ENCODE data around the gene TMEM139.
"Not testable (repeated sequence)": the region's sequence is repeated elsewhere in the genome, so short reads cannot be mapped to it uniquely, and the experiment has no call there.

TMEM139 gene

DNA sequence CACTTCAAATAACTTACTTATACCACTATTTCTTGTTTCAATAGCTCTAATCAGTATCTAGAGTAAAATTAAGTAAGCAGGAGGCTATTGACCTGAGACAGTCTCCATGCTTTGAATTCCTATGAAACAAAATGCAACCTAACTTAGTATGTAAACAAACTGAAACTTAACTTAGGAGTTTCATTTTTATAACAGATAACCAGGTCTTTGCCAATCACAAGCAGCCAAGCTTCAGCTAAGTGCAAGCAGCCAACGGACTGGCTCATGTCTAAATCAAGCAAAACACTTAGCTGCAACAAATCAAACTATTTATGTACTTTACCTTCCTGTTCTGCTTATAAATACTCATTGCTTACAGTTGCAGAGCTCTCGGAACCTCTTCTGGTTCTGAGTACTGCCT, 25.9 kb upstream of the TMEM139 start:
- Histone ChIP-seq H3K4me1 (ENCODE audit: control insufficient read depth in 1 of 2, insufficient read depth in 1 of 2, low read depth in 1 of 2, low read length in 1 of 2) (peaks cover 6 to 8% of the 10 kb centered on the region in 2 experiments), H3K27me3 (no peaks in the 10 kb centered on the region), H3K36me3 (no peaks in the 10 kb centered on the region), H3K27ac (no peak overlapping the region), H3K9me3 (no peaks in the 10 kb centered on the region), H3K4me3 (ENCODE audit: low read depth in 1 of 2, low read length in 1 of 2) (no peak overlapping the region)
- TF ChIP-seq, protein P1, sequence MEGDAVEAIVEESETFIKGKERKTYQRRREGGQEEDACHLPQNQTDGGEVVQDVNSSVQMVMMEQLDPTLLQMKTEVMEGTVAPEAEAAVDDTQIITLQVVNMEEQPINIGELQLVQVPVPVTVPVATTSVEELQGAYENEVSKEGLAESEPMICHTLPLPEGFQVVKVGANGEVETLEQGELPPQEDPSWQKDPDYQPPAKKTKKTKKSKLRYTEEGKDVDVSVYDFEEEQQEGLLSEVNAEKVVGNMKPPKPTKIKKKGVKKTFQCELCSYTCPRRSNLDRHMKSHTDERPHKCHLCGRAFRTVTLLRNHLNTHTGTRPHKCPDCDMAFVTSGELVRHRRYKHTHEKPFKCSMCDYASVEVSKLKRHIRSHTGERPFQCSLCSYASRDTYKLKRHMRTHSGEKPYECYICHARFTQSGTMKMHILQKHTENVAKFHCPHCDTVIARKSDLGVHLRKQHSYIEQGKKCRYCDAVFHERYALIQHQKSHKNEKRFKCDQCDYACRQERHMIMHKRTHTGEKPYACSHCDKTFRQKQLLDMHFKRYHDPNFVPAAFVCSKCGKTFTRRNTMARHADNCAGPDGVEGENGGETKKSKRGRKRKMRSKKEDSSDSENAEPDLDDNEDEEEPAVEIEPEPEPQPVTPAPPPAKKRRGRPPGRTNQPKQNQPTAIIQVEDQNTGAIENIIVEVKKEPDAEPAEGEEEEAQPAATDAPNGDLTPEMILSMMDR (IDR thresholded peaks at IDR 0.05), result no peak

DNA sequence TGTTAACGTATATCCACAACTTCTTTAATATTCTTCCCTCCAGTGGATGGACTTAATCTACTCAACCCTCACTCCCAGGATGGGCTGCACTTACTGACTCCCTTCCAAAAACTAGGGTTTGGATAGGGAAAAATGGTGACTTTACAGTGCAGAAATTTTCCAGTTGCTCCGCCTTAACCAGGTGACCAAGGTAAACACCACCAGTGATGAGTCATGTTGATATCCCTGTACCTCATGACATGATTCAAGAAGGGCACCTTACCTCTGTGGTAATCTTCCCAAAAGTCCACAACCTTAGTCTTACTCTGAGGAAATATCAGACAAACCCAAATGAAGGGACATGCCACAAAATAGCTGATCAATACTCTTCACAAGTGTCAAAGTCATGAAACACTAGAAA, 25.0 kb upstream of the TMEM139 start:
- no peaks in the 10 kb centered on the region for H3K27me3 ChIP-seq
- H3K9me3 ChIP-seq, result no peaks in the 10 kb centered on the region
- peaks cover 16 to 18% of the 10 kb centered on the region in 2 experiments for H3K4me1 ChIP-seq (ENCODE audit: control insufficient read depth in 1 of 2, insufficient read depth in 1 of 2, low read depth in 1 of 2, low read length in 1 of 2)
- H3K27ac ChIP-seq, result no peak overlapping the region
- no peak overlapping the region for H3K4me3 ChIP-seq (ENCODE audit: low read depth in 1 of 2, low read length in 1 of 2)
- TF ChIP-seq, protein P1 (IDR thresholded peaks at IDR 0.05), result no peak
- H3K36me3 ChIP-seq, result no peaks in the 10 kb centered on the region

DNA sequence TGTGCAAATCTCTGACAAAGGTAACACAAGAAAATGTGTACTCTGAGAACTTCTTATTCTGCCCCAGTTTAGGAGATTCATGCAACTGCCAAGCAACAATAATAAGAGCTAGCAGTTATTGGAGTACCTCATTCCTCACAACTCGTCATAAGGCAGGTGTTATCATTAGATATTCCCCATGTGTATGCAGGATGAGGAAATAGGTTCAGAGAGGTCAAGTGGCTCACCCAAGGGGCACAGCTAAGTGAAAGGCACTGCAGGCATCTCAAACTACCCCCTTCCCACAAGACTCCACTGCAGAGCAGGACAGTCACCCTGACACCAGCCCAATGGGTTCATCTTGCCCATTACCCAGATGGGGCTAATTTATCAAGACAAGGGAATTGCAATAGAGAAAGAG, 22.9 kb upstream of the TMEM139 start:
- TF ChIP-seq, protein P1 (IDR thresholded peaks at IDR 0.05), result no peak
- Histone ChIP-seq H3K4me3 (ENCODE audit: low read depth in 1 of 2, low read length in 1 of 2) (no peak overlapping the region), H3K9me3 (no peaks in the 10 kb centered on the region), H3K27me3 (no peaks in the 10 kb centered on the region), H3K36me3 (no peaks in the 10 kb centered on the region), H3K27ac (no peak overlapping the region), H3K4me1 (ENCODE audit: control insufficient read depth in 1 of 2, insufficient read depth in 1 of 2, low read depth in 1 of 2, low read length in 1 of 2) (peaks cover 20 to 22% of the 10 kb centered on the region in 2 experiments)

DNA sequence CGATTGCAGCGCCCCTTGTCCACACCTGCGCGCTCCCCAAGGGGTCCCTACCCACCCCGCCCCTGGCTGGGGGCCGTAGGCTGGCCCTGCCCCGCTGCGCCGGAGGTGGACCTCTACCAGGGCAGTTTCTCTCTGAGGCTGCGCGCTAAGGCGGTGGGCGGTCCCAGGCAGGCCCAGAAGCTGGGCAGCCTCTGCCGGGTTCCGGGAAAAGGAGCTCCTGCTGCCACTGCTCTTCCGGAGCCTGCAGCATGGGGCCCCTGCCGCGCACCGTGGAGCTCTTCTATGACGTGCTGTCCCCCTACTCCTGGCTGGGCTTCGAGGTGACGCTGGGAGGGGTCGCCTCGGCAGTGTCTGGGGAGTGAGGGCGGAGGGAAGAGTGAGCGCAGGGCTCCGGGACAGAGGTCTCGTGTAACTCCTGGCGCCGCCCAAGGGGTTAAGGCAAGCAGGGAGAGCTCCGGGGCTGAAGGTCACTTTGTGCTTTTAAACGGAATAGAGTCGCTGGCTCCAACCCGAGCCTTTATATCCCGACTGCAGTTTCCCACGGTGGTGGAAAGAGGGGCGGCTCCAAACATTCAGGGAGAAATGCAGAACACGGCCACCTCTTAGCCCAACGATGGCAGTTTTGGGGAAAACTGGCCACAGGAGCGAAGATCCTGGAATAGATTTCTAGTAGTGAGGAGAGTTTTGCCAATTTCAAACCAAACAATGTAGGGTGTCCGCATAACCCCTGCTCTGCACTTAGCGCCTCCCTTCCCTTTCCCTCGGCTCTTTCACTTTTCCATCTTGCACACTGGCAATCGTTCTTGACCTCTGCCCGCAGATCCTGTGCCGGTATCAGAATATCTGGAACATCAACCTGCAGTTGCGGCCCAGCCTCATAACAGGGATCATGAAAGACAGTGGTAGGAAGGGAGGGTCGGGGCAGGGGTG, 21.2 kb upstream of the TMEM139 start, which contains the start of gene GSTK1:
GSTK1 (plus strand) TSS at position 176 of the 930 bp plus-strand sequence; CDS start at position 249, 73 bp downstream.
- peak within 1 kb of the TSS; percentile 67 for H3K27ac ChIP-seq
- TF ChIP-seq, protein P1 (IDR thresholded peaks at IDR 0.05), result no peak
- peak within 1 kb of the TSS; percentile 74 to 82 for H3K4me3 ChIP-seq (ENCODE audit: low read depth in 1 of 2, low read length in 1 of 2)
- peaks cover 15% of the 10 kb centered on the region for H3K36me3 ChIP-seq
- peaks cover 20 to 22% of the 10 kb centered on the region in 2 experiments for H3K4me1 ChIP-seq (ENCODE audit: control insufficient read depth in 1 of 2, insufficient read depth in 1 of 2, low read depth in 1 of 2, low read length in 1 of 2)
- H3K27me3 ChIP-seq, result no peaks in the 10 kb centered on the region
- no peaks in the 10 kb centered on the region for H3K9me3 ChIP-seq

DNA sequence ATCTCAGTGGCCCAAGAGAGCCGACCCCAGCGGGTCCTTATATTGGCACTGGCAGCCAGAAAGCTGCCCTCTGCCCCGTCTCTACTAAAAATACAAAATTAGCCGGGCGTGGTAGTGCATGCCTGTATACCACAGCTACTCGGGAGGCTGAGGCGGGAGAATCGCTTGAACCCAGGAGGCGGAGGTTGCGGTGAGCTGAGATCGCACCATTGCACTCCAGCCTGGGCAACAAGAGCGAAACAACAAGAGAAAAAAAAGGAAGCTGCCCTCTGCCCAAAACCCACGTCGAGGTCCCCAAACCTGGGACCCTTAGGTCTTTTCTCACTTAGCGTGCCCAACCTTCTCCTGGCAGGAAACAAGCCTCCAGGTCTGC, 20.6 kb upstream of the TMEM139 start:
- not testable (repeated sequence) for H3K9me3 ChIP-seq, H3K27me3 ChIP-seq
- peaks cover 21% of the 10 kb centered on the region for H3K36me3 ChIP-seq
- H3K4me3 ChIP-seq (ENCODE audit: low read depth in 1 of 2, low read length in 1 of 2), result peak overlapping the region; percentile 74 to 82
- peak overlapping the region; percentile 67 for H3K27ac ChIP-seq
- H3K4me1 ChIP-seq (ENCODE audit: control insufficient read depth in 1 of 2, insufficient read depth in 1 of 2, low read depth in 1 of 2, low read length in 1 of 2), result peaks cover 20 to 22% of the 10 kb centered on the region in 2 experiments

Data from neutrophil (primary cell).